DMS 273 treated with DMSO at 0.1 percent for 48 hours (cell line): ENCODE results near the gene CEP72.
"Not testable (repeated sequence)": the region's sequence is repeated elsewhere in the genome, so short reads cannot be mapped to it uniquely, and the experiment has no call there.

Source experiments
- DNase-seq: peaks from one replicate; lab custom pipeline; 2025; lab: John Stamatoyannopoulos, UW

The CEP72 gene

GRCh38 chr5:617896-618295, 5.8 kb downstream of the CEP72 start:
- no peak for DNase-seq

- no peak for DNase-seq
Observed at GRCh38 chr5:618450-618849, 6.3 kb downstream of the CEP72 start.

- no peak for DNase-seq
Observed at GRCh38 chr5:619444-619843, 7.3 kb downstream of the CEP72 start.

- no peak for DNase-seq
Observed at GRCh38 chr5:620152-620551, 8.0 kb downstream of the CEP72 start.

GRCh38 chr5:620586-621180, 8.5 kb downstream of the CEP72 start:
- no peak for DNase-seq

- DNase-seq, result no peak
Observed at GRCh38 chr5:621341-621761, 9.2 kb downstream of the CEP72 start.

GRCh38 chr5:622359-622758, 10.2 kb downstream of the CEP72 start:
- no peak for DNase-seq

GRCh38 chr5:622946-623522, 10.9 kb downstream of the CEP72 start:
- DNase-seq, result no peak

- no peak for DNase-seq
Observed at GRCh38 chr5:623531-623930, 11.4 kb downstream of the CEP72 start.

GRCh38 chr5:624118-624950, 12.2 kb downstream of the CEP72 start:
- DNase-seq, result no peak

- no peak for DNase-seq
Observed at GRCh38 chr5:624951-625230, 12.8 kb downstream of the CEP72 start.

GRCh38 chr5:625516-625915, 13.4 kb downstream of the CEP72 start:
- no peak for DNase-seq

GRCh38 chr5:626850-627249, 14.7 kb downstream of the CEP72 start:
- DNase-seq, result no peak

- no peak for DNase-seq
Observed at GRCh38 chr5:627840-628239, 15.7 kb downstream of the CEP72 start.

GRCh38 chr5:628351-629205, 16.4 kb downstream of the CEP72 start:
- DNase-seq, result not testable (repeated sequence)

- no peak for DNase-seq
Observed at GRCh38 chr5:633501-633955, 21.4 kb downstream of the CEP72 start.

- no peak for DNase-seq
Observed at GRCh38 chr5:634191-634590, 22.1 kb downstream of the CEP72 start.

GRCh38 chr5:635306-636055, 23.3 kb downstream of the CEP72 start:
- DNase-seq, result no peak

- no peak for DNase-seq
Observed at GRCh38 chr5:636951-637350, 24.8 kb downstream of the CEP72 start.

GRCh38 chr5:637581-638450, 25.7 kb downstream of the CEP72 start:
- no peak for DNase-seq
